Fibroblast of skin of left quadriceps (primary cell): ENCODE results near the gene PCNX2.

Source experiments
- DNase-seq, 2 experiments: peaks; one replicate each; pipeline ENCODE4 v3.0.0-alpha.2; 2013; ENCODE audit warnings: low read depth in 2 of 2

The PCNX2 gene, protein sequence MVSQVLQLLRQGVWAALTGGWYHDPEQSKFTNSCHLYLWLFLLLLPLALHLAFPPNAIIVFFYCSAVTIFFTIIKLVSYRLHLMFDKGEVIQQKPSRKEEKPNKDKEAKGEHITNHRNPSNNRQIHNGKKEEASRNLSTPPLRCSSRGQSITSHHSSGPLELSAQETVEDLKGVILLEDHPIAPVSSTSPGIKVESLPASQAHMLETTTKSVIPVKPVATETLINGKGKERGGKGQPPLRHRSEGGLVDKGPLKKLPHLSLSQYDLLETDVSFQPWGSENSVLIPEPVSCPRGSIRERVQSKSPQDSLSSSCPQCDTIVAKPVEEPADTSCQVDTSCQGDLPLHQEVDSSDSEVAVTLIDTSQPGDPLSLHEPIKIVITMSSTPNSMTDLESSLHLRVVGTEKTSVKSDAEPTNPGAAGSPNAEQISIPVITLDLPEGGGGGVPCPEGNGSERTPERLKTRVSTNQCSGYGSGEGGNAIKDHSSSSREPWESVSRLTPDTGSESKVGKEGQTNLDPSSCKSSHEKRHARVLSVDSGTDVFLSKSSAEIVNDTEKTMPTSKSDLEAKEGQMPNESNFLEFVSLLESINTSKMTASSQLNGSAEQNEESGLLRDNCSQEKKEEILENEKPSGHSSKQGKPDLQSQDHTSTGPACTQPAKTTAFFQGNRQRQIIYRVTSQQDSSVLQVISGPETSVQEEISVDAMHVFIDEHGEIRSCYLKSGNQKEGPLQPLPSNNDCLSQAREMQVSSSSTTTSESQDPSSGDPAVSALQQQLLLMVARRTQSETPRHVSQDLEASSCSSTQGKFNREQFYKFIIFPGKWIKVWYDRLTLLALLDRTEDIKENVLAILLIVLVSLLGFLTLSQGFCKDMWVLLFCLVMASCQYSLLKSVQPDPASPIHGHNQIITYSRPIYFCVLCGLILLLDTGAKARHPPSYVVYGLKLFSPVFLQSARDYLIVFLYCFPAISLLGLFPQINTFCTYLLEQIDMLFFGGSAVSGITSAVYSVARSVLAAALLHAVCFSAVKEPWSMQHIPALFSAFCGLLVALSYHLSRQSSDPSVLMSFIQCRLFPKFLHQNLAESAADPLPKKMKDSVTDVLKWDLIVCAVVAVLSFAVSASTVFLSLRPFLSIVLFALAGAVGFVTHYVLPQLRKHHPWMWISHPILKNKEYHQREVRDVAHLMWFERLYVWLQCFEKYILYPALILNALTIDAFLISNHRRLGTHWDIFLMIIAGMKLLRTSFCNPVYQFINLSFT (N-terminal part only)

GRCh38 chr1:233295237-233295974 lies at the start of gene PCNX2:
Gene PCNX2, minus strand, starts transcription at chr1:233295725. Its CDS starts 247 bp downstream, at chr1:233295478.
- DNase-seq = peak in 1 of 2 experiments; percentile 16

GRCh38 chr1:233343262-233343661 lies 47.7 kb upstream of the PCNX2 start:
- no peak for DNase-seq

DNA sequence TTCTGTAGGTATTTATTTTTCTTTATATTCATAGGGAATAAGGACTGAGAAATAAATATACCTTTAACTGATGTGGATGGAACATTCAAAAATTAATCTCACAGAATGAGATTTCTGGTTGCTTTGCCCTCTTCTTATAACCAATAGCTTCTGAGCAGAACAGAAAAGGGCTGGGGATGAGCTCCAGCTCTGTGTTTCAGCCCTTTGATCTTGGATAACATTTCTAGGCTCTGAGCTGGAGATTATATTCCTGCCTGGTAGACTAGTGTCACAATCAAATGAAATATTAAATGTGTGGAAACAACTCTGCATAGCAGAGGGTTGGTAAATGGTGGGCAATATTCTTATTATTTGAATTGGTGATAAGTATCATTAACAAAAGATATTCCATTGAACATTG lies 46.6 kb upstream of the PCNX2 start:
- no peak for DNase-seq

GRCh38 chr1:233340966-233341516 lies 45.5 kb upstream of the PCNX2 start:
- no peak for DNase-seq

- DNase-seq = no peak
Observed at GRCh38 chr1:233340031-233340555, 44.6 kb upstream of the PCNX2 start.

DNA sequence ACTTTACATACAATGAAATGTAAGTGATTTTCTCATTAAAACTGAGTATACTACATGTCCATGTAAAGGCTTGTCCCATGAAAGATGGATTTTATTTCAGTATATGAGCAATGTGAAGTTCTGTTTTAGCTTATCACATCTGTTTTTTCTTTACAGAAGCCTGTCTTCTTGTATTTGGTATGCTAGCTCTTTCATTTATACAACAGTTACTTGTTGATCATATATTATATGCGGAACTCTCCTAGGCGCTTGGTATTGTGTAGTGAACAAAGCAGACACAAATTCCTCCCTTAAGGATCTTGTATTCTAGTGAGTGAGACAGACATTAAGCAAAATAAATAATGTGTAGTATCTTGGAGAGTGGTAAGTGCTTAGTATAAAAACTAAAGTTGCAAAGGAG lies 42.6 kb upstream of the PCNX2 start:
- no peak for DNase-seq

- no peak for DNase-seq
Observed at GRCh38 chr1:233337505-233337904, 42.0 kb upstream of the PCNX2 start.

- DNase-seq = no peak
Observed at GRCh38 chr1:233336554-233337456, 41.3 kb upstream of the PCNX2 start.

GRCh38 chr1:233334092-233334491 lies 38.6 kb upstream of the PCNX2 start:
- DNase-seq = no peak

DNA sequence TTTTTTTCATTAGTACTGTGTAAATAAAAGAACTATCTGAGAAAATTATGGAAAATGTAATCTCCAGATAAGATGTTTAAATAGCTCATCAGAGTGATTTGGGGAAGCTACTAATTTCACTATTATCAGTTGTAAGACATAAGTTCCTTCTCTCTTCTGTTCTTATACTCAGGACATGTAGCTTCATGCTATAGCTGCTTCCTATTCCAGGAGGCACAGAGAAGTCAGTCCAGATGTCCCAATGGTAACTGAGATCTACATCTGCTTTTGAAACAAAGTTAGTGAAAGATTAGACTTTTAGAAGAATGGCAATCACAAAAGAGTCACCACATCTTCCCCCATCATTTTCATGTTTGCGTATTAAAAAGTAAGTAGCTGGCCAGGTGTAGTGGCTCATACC lies 37.6 kb upstream of the PCNX2 start:
- DNase-seq = no peak

DNA sequence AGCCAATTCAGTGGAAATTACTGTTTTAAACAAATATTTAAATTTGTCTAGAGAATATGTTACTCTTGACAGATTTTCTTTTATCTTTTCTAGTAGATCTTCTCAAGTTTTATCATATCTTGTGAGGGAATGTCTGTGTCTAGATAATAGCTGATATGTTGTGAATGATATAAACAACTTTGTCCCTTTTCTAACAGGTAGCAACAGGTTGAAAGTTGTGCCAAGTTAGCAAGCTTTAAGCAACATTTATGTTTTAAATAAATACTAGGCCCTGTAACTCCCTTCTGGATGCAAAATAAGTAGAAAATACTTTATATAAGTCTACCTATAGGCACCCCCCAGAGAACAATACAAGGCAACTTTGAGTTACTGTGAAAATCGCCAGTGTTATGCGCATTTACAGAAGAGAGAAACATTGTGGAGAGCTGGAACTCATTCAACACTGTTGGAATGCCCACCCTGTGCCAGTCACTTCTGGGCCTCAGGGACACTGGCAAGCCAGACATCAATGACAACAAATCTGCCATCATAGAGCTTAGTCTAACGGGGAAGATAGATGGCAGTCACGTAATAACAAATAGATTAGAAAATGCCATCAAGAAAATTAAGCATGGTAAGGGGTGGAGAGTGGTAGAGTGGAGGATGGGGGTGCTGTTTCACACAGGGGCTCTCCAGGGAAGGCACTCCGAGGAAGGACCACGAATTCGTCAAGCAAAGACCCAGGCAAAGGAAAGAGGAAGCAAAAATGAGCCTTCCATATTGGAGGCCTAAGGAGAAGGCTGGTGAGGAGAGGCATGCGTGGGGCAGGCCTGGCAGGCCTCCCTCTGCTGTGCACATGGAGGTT lies 36.4 kb upstream of the PCNX2 start:
- DNase-seq = no peak

GRCh38 chr1:233328142-233328921 lies 32.8 kb upstream of the PCNX2 start:
- no peak for DNase-seq

DNA sequence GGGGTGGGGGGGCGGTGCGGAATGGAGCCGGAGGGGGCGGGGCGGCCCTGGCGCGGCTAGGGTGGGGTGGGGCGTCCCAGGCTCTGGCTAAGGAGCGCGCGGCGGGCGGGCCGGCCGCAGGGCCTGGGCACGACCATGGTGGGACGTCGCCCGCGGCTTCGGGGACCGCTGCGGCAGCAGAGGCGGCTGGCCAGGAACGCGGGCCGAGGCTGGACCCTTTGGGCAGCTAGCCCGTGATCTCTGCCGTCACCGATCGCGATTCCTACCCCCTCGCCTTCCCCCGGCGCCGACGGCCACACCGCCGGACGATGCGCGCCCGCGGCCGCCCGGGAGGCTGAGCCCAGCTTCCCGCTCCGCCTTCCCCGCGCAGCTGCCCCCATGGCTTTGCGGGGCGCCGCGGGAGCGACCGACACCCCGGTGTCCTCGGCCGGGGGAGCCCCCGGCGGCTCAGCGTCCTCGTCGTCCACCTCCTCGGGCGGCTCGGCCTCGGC lies 32.2 kb upstream of the PCNX2 start, which contains the start of gene MAP3K21:
TSS of gene MAP3K21 (plus strand) at position 74 of the 491 bp plus-strand sequence. CDS start at position 379, 305 bp downstream.
- DNase-seq = no peak

DNA sequence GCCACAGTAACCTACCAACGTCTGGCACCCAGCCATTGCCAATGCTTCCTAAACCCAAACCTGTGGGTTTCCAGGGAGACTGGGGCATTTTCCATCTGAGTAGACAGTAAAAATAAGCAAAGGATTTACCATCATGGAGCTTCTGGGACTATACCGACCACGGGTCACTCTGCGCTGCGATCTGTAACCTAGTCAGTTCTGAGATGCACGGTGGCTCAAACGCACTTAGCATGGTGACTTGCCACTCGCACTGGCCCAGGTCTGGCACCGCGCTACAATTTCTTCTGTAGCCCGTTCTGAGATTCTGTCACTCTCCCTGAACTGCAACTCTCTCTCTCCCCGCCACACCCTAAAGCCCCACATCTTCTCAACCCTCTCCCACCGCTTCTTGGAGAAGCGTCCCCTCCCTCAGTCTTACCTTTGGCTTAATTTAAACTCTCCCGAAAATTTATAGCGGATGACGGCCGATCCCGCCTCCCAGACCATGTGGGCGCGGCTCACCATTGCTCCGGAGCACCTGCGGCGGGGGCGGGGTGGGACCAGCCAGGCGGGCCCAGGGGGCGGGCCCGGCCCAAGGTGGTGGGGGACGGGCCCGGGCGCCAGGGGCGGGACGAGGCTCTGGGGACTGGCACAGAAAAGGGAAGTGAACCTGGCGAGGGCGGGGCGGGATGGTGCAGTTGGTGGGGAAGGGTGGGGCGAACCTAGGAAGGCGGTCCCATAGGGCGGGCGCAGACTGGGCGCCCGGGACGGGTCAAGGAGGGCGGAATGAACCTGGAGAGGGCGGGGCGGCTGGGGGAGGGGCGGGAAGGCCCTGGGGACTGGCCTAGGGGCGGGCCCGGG lies 31.5 kb upstream of the PCNX2 start:
- no peak for DNase-seq

GRCh38 chr1:233326319-233326718 lies 30.8 kb upstream of the PCNX2 start:
- DNase-seq = no peak

- no peak for DNase-seq
Observed at GRCh38 chr1:233323718-233324117, 28.2 kb upstream of the PCNX2 start.

DNA sequence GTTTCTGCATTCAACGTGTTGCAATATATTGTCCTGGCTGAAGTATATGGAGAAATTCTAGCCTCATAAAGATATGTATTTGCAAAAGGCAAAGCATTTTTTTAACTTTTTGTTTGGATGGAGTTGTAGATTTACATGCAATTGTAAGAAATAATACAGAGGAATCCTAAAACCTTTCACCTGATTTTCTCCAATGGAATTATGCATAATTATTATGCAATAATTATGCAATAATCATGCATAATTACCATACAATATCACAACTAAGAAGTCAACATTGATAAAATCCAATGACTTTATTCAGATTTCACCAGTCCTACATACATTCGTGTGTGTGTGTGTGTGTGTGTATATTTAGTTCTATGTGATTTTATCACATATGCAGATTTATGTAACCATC lies 24.5 kb upstream of the PCNX2 start:
- no peak for DNase-seq
